Body of pancreas (tissue), 4 donors: ENCODE results near the gene DISP3.

ENCODE experiments used
- POLR2A ChIP-seq, 3 donors: fragments of 450-650 bp; IDR thresholded peaks; one replicate each; pipeline ENCODE4 v1.6.1; 2016; ENCODE audit warnings: antibody characterized with exemption in 3 of 3, mild to moderate bottlenecking in 2 of 3
- TF ChIP-seq, protein P1 (sequence below), 7 experiments: fragments of 450-650 bp in 4 of 7; fragments of 200-600 bp in 3 of 7; sonication (generic) in 3 of 7; IDR thresholded peaks; one replicate each; pipeline ENCODE4 v1.5.1; 2016 to 2019; ENCODE audit warnings: antibody characterized with exemption in 7 of 7

DNA sequence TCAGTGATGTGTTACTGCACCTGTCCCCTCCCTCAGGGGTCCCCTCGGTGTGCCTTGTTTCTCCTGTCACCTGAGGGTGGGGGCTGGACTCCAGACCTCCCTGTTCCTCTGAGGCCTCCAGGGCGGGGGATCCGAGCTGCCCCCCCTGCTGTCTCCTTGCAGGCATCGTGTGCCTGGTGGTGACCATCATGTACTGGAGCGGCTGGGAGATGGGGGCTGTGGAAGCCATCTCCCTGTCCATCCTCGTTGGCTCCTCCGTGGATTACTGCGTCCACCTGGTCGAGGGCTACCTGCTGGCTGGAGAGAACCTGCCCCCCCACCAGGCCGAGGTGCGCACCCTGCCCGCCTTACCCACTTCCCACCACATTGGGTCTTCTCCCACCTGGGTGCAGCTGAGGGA is 56.4 kb downstream of the DISP3 start:
- TF ChIP-seq, protein P1, sequence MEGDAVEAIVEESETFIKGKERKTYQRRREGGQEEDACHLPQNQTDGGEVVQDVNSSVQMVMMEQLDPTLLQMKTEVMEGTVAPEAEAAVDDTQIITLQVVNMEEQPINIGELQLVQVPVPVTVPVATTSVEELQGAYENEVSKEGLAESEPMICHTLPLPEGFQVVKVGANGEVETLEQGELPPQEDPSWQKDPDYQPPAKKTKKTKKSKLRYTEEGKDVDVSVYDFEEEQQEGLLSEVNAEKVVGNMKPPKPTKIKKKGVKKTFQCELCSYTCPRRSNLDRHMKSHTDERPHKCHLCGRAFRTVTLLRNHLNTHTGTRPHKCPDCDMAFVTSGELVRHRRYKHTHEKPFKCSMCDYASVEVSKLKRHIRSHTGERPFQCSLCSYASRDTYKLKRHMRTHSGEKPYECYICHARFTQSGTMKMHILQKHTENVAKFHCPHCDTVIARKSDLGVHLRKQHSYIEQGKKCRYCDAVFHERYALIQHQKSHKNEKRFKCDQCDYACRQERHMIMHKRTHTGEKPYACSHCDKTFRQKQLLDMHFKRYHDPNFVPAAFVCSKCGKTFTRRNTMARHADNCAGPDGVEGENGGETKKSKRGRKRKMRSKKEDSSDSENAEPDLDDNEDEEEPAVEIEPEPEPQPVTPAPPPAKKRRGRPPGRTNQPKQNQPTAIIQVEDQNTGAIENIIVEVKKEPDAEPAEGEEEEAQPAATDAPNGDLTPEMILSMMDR (IDR thresholded peaks at IDR 0.05) = no peak
- no peak for TF ChIP-seq POLR2A (IDR thresholded peaks at IDR 0.05)
